Gastrocnemius medialis (tissue), 4 donors: ENCODE data around the gene WDR37.

ENCODE experiments used
- POLR2A ChIP-seq, 2 donors: fragments of 450-650 bp; IDR thresholded peaks; one replicate each; pipeline ENCODE4 v1.6.1; 2017; ENCODE audit warnings: antibody characterized with exemption in 2 of 2, mild to moderate bottlenecking in 2 of 2, moderate library complexity in 2 of 2
- TF ChIP-seq, protein P1 (sequence below), 5 experiments: fragments of 450-650 bp in 3 of 5; fragments of 200-600 bp in 2 of 5; sonication (generic) in 2 of 5; IDR thresholded peaks in 4 of 5; conservative IDR thresholded peaks in 1 of 5; 1 replicate in 4 of 5; 2 replicates in 1 of 5; pipeline ENCODE4 v1.5.1; 2016 to 2019; ENCODE audit warnings: antibody characterized with exemption in 5 of 5, mild to moderate bottlenecking in 3 of 5, moderate library complexity in 3 of 5

DNA sequence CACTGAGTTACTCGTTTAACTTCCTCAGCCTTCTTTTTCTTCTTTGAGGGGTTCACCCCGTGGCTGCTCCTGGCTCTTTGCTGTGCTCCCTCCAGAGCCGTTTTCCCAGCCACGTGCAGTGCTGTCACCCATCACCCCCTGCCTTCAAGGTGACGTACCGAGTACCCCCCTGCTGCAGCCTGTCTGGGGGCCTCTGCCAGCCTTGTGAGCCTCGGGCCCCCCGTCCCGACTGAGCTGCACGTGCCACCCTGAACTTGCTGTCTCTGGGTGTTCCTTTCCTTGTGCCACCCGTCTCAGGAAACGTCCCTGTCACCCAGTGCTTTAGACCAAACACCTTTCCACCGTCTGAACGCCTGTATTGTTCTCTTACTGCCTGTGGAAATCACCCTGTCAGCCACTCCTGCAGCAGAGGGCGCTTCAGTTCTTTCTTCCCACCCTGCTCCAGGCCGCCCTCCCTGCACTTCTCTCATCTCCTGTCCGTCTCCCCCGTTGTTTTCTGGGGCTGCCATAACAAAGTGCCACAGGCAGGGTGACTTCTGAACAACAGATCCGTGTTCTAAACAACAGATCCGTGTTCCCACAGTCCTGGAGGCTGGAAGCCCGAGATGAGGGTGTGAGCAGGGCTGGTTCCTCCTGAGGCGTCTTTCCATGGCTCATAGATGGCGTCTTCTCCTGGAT lies 44.6 kb downstream of the WDR37 start:
- TF ChIP-seq, protein P1, sequence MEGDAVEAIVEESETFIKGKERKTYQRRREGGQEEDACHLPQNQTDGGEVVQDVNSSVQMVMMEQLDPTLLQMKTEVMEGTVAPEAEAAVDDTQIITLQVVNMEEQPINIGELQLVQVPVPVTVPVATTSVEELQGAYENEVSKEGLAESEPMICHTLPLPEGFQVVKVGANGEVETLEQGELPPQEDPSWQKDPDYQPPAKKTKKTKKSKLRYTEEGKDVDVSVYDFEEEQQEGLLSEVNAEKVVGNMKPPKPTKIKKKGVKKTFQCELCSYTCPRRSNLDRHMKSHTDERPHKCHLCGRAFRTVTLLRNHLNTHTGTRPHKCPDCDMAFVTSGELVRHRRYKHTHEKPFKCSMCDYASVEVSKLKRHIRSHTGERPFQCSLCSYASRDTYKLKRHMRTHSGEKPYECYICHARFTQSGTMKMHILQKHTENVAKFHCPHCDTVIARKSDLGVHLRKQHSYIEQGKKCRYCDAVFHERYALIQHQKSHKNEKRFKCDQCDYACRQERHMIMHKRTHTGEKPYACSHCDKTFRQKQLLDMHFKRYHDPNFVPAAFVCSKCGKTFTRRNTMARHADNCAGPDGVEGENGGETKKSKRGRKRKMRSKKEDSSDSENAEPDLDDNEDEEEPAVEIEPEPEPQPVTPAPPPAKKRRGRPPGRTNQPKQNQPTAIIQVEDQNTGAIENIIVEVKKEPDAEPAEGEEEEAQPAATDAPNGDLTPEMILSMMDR (IDR thresholded peaks at IDR 0.05 in 4 of 5, conservative IDR thresholded peaks at IDR 0.05 in 1 of 5): no peak
- no peak for TF ChIP-seq POLR2A (IDR thresholded peaks at IDR 0.05)
